ENCODE data around the gene OR10H1.
"Not testable (repeated sequence)": the region's sequence is repeated elsewhere in the genome, so short reads cannot be mapped to it uniquely, and the experiment has no call there.

Gene OR10H1

DNA sequence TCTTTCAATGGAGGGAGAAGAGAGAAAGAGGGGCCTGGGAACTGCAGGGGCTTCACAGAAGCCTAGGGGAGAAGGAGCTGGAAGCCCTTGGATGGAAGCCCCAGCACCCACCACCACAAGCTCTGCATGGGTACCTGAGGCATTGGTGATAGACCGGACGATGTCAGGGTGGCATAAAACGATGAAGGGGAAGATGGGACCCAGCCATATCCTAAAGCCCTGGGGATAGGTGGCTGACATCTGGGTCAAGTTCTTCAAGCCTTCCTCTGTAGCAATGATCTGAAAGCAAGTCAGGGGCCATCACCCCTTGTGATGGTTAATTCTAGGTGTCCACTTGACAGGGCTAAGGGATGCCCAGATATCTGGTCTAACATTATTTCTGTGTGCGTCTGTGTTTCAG, 39.2 kb downstream of the OR10H1 start:
- no peak for TF ChIP-seq ZNF248 (tag by site-specific recombination; IDR thresholded peaks at IDR 0.05)
- TF ChIP-seq ZNF23 (tag by site-specific recombination; IDR thresholded peaks at IDR 0.05; ENCODE audit: borderline replicate concordance) = no peak
- no peak for TF ChIP-seq KLF8 (tag by site-specific recombination; IDR thresholded peaks at IDR 0.05)
- TF ChIP-seq, protein P1, sequence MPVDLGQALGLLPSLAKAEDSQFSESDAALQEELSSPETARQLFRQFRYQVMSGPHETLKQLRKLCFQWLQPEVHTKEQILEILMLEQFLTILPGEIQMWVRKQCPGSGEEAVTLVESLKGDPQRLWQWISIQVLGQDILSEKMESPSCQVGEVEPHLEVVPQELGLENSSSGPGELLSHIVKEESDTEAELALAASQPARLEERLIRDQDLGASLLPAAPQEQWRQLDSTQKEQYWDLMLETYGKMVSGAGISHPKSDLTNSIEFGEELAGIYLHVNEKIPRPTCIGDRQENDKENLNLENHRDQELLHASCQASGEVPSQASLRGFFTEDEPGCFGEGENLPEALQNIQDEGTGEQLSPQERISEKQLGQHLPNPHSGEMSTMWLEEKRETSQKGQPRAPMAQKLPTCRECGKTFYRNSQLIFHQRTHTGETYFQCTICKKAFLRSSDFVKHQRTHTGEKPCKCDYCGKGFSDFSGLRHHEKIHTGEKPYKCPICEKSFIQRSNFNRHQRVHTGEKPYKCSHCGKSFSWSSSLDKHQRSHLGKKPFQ (tag by site-specific recombination; IDR thresholded peaks at IDR 0.05) = no peak
- no peak for TF ChIP-seq KLF1 (tag by site-specific recombination; IDR thresholded peaks at IDR 0.05)
- TF ChIP-seq ZNF473 (tag by site-specific recombination; IDR thresholded peaks at IDR 0.05) = no peak
- no peak for TF ChIP-seq SP3 (tag by site-specific recombination; IDR thresholded peaks at IDR 0.05)
- no peak for TF ChIP-seq ZNF792 (tag by site-specific recombination; IDR thresholded peaks at IDR 0.05)
- TF ChIP-seq, protein P2, sequence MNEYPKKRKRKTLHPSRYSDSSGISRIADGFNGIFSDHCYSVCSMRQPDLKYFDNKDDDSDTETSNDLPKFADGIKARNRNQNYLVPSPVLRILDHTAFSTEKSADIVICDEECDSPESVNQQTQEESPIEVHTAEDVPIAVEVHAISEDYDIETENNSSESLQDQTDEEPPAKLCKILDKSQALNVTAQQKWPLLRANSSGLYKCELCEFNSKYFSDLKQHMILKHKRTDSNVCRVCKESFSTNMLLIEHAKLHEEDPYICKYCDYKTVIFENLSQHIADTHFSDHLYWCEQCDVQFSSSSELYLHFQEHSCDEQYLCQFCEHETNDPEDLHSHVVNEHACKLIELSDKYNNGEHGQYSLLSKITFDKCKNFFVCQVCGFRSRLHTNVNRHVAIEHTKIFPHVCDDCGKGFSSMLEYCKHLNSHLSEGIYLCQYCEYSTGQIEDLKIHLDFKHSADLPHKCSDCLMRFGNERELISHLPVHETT (tag by site-specific recombination; IDR thresholded peaks at IDR 0.05) = no peak
- TF ChIP-seq ZNF555 (tag by site-specific recombination; conservative IDR thresholded peaks at IDR 0.05) = no peak
- TF ChIP-seq, protein P3, sequence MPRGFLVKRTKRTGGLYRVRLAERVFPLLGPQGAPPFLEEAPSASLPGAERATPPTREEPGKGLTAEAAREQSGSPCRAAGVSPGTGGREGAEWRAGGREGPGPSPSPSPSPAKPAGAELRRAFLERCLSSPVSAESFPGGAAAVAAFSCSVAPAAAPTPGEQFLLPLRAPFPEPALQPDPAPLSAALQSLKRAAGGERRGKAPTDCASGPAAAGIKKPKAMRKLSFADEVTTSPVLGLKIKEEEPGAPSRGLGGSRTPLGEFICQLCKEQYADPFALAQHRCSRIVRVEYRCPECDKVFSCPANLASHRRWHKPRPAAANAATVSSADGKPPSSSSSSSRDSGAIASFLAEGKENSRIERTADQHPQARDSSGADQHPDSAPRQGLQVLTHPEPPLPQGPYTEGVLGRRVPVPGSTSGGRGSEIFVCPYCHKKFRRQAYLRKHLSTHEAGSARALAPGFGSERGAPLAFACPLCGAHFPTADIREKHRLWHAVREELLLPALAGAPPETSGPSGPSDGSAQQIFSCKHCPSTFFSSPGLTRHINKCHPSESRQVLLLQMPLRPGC (tag by site-specific recombination; IDR thresholded peaks at IDR 0.05) = no peak
- no peak for TF ChIP-seq ZBTB20 (tag by site-specific recombination; IDR thresholded peaks at IDR 0.05)
- Histone ChIP-seq H3K36me3 (ENCODE audit: control insufficient read depth in 2 of 2, insufficient read depth in 1 of 2, low read length in 2 of 2) (no peaks in the 10 kb centered on the region), H3K4me3 (ENCODE audit: low read depth, low read length) (no peak overlapping the region), H3K4me1 (ENCODE audit: control insufficient read depth, insufficient read depth, low read length) (no peaks in the 10 kb centered on the region), H3K9me3 (ENCODE audit: control insufficient read depth, insufficient read depth, low read depth, low read length) (no peaks in the 10 kb centered on the region), H3K27ac (ENCODE audit: extremely low read depth, low read depth, low read length) (no peak overlapping the region)
- CTCF ChIA-PET = no interaction called here
- POLR2A ChIA-PET = no interaction called here

DNA sequence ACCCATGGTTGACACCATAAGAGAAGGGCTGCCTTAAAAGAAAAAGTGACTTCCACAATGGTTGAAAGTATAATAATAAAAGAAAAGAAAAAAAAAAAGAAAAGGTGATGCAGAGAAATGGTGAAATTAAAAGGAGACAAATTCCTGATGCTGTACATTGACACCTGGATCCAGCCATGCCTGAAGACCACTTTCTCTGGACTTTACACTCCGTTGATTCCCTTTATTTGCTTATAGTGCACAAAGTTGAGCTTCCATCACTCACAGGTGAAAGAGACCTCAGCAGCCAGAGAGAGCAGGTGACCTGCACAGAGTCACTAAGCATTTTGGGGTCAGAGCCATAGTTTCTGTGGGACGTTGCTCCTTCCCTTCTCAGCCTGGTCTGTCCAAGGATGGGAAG, 40.2 kb downstream of the OR10H1 start:
- TF ChIP-seq TRIM28 (IDR thresholded peaks at IDR 0.05; ENCODE audit: borderline replicate concordance, low read length) = no peak
- TF ChIP-seq YY1 (tag by site-specific recombination; IDR thresholded peaks at IDR 0.05) = no peak
- TF ChIP-seq ZNF140 (tag by site-specific recombination; IDR thresholded peaks at IDR 0.05) = no peak
- TF ChIP-seq SP3 (tag by site-specific recombination; IDR thresholded peaks at IDR 0.05) = no peak
- TF ChIP-seq ZNF169 (tag by site-specific recombination; IDR thresholded peaks at IDR 0.05) = no peak
- Histone ChIP-seq H3K36me3 (ENCODE audit: control insufficient read depth in 2 of 2, insufficient read depth in 1 of 2, low read length in 2 of 2) (no peaks in the 10 kb centered on the region), H3K4me1 (ENCODE audit: control insufficient read depth, insufficient read depth, low read length) (no peaks in the 10 kb centered on the region), H3K9me3 (ENCODE audit: control insufficient read depth, insufficient read depth, low read depth, low read length) (no peaks in the 10 kb centered on the region), H3K4me3 (ENCODE audit: low read depth, low read length) (no peak overlapping the region), H3K27ac (ENCODE audit: extremely low read depth, low read depth, low read length) (no peak overlapping the region)
- POLR2A ChIA-PET = no interaction called here
- CTCF ChIA-PET = interaction anchor here (0.5 kb wide), 1 partner anchor 1605 kb away, joined by 3 read pairs; no protein-coding TSS in a partner anchor

DNA sequence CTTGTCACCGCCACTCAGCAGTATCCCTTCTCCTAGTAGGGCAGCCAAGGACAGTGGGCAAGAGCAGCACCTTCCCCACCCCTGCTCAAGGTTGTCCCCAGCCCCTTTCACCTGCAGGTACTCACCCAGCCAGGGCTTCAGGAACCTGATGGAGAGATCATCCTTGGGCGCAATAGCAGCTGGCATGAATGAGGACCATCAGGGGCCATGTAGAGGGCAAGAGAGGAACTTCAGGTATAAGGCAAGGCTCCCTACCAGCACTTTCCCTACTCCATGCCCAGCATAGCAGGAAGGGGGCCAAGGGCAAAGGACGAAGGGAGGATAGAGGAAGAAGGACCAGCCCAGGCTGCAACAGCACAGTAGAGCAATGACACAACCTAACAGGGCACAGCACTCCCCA, 41.3 kb downstream of the OR10H1 start:
- H3K27ac ChIP-seq (ENCODE audit: extremely low read depth, low read depth, low read length); H3K4me1 ChIP-seq (ENCODE audit: control insufficient read depth, insufficient read depth, low read length); POLR2A ChIA-PET; H3K4me3 ChIP-seq (ENCODE audit: low read depth, low read length); H3K36me3 ChIP-seq (ENCODE audit: control insufficient read depth in 2 of 2, insufficient read depth in 1 of 2, low read length in 2 of 2); CTCF ChIA-PET; H3K9me3 ChIP-seq (ENCODE audit: control insufficient read depth, insufficient read depth, low read depth, low read length): not testable (repeated sequence)
